Transverse colon (tissue), 4 donors: Measurements from ENCODE around the gene CYRIA.

Experiments used
- EP300 ChIP-seq: sonication (generic); formaldehyde crosslinking; IDR thresholded peaks from one replicate; pipeline ENCODE4 v1.6.1; 2017; ENCODE audit warnings: antibody characterized with exemption, low read depth
- POLR2A ChIP-seq: fragments of 450-650 bp; IDR thresholded peaks from one replicate; pipeline ENCODE4 v1.6.1; 2016; ENCODE audit warnings: antibody characterized with exemption, mild to moderate bottlenecking, moderate library complexity
- POLR2AphosphoS5 ChIP-seq, 3 donors: sonication (generic); formaldehyde crosslinking; IDR thresholded peaks; one replicate each; pipeline ENCODE4 v1.6.1; 2016; ENCODE audit warnings: antibody characterized with exemption in 3 of 3
- TF ChIP-seq, protein P1 (sequence below), 5 experiments: fragments of 200-600 bp in 3 of 5; fragments of 450-650 bp in 2 of 5; sonication (generic) in 3 of 5; IDR thresholded peaks; 1 replicate in 2 of 5; 2 replicates in 3 of 5; pipeline ENCODE4 v1.5.1; 2016 to 2017; ENCODE audit warnings: antibody characterized with exemption in 5 of 5, inconsistent platforms in 3 of 5, mild to moderate bottlenecking in 2 of 5, moderate library complexity in 1 of 5

DNA sequence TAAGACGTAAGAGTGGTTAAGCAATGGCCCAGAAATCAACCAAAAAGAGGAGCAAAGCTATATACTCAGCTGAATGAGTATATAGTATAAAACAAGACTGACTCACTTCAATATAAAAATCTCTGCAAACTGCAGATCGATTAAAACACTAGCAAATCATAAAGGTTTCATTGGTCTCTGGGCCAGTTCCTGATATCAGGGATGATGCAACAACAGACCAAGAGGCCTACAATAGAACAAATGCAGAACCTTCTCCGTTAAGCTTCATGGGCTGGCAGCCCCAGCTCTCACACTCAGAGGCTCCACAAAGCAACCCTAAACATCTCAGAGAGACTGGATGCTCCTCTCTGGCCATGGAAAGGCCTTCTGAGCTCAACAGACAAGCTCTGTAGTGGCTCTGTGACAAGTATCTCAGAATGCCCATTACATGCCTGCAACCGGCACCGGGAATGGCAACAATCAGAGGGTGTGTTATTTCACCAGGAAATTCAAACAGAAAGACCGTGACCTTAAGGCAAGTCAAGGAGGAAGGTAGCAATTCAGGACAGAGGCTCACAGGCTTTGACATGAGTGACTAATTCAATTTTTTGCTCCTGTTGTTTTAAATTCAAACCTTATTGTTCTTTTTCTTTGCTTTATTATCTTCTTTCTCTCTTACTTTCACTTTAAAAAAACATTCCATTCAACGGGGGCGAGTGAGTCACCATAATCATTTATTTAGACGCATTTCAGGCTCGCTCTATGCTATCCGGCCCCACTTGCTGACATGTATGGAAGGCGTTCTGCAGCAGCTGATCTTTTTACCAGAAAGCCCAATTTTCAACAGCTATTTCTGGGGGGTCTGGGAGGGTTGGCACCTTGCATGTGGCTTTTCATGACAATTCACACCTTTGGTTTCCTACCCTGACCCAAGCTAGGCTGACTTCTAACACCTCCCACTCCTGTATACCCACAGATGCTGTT, 15.1 kb downstream of the CYRIA start:
- TF ChIP-seq, protein P1, sequence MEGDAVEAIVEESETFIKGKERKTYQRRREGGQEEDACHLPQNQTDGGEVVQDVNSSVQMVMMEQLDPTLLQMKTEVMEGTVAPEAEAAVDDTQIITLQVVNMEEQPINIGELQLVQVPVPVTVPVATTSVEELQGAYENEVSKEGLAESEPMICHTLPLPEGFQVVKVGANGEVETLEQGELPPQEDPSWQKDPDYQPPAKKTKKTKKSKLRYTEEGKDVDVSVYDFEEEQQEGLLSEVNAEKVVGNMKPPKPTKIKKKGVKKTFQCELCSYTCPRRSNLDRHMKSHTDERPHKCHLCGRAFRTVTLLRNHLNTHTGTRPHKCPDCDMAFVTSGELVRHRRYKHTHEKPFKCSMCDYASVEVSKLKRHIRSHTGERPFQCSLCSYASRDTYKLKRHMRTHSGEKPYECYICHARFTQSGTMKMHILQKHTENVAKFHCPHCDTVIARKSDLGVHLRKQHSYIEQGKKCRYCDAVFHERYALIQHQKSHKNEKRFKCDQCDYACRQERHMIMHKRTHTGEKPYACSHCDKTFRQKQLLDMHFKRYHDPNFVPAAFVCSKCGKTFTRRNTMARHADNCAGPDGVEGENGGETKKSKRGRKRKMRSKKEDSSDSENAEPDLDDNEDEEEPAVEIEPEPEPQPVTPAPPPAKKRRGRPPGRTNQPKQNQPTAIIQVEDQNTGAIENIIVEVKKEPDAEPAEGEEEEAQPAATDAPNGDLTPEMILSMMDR (IDR thresholded peaks at IDR 0.05) = no peak
- TF ChIP-seq POLR2A (no peak), EP300 (no peak), POLR2AphosphoS5 (IDR thresholded peaks at IDR 0.05) (no peak)
